ENCODE results near the gene BBOX1. TPM values are rescaled to one million over a fixed set of nuclear protein-coding genes. Genes with fewer than 3 reads are reported as not detected.

Gene BBOX1
- total RNA-seq, 1 donor from 2014 or later = 0.90 TPM

DNA sequence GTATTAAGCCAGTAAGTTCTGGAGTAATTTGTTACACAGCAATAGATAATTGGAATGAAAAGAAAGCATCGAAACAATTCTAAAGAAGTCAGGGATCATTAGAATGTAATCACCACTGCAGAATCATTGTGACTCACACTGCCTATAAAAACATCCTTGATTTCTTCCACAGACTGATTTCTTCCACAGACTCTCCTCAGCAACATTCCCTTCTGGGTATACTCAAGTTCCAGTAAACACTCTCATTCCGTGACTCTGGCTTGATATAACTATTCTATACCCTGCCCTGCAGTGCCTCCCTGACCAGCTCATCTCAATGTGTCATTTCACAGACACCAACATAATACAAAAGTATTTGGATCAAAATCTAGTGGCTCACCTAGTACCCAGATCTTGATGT lies 120.5 kb downstream of the BBOX1 start:
- no peak overlapping the region for H3K4me3 Mint-ChIP-seq (ENCODE audit: unreplicated experiment)
- H3K4me1 Mint-ChIP-seq (ENCODE audit: low read depth) = peaks cover 26% of the 10 kb centered on the region
- no peaks in the 10 kb centered on the region for H3K27me3 Mint-ChIP-seq (ENCODE audit: low read depth)
- TF ChIP-seq, protein P1, sequence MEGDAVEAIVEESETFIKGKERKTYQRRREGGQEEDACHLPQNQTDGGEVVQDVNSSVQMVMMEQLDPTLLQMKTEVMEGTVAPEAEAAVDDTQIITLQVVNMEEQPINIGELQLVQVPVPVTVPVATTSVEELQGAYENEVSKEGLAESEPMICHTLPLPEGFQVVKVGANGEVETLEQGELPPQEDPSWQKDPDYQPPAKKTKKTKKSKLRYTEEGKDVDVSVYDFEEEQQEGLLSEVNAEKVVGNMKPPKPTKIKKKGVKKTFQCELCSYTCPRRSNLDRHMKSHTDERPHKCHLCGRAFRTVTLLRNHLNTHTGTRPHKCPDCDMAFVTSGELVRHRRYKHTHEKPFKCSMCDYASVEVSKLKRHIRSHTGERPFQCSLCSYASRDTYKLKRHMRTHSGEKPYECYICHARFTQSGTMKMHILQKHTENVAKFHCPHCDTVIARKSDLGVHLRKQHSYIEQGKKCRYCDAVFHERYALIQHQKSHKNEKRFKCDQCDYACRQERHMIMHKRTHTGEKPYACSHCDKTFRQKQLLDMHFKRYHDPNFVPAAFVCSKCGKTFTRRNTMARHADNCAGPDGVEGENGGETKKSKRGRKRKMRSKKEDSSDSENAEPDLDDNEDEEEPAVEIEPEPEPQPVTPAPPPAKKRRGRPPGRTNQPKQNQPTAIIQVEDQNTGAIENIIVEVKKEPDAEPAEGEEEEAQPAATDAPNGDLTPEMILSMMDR (IDR thresholded peaks at IDR 0.05) = no peak
- DNase-seq (ENCODE audit: low spot score) = no peak
- peaks cover 3% of the 10 kb centered on the region for H3K36me3 Mint-ChIP-seq (ENCODE audit: low read depth)
- peak overlapping the region; percentile 82 for H3K27ac Mint-ChIP-seq (ENCODE audit: unreplicated experiment)
- H3K9me3 Mint-ChIP-seq (ENCODE audit: low read depth) = peaks cover 7% of the 10 kb centered on the region

DNA sequence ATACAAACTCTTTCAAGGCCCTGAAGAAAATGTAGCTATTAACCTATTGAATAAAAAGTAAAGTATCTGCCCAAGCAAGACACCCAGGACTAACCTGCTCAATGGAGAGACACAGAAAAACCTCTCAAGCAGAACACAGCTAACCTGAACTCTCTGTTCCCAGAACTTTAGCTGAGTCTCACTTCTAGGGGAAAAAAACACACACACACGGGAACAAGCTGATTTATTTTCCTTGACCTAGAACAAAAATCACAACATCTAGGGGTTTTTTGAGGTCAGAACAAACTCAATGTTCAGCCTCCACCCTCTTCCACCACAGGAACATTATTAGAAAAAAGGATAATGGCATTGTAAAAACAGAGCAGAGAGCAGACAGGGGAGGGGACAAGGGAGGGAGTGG lies 121.6 kb downstream of the BBOX1 start:
- DNase-seq (ENCODE audit: low spot score) = no peak
- H3K4me1 Mint-ChIP-seq (ENCODE audit: low read depth) = peaks cover 26% of the 10 kb centered on the region
- TF ChIP-seq, protein P1 (IDR thresholded peaks at IDR 0.05) = no peak
- no peaks in the 10 kb centered on the region for H3K27me3 Mint-ChIP-seq (ENCODE audit: low read depth)
- H3K9me3 Mint-ChIP-seq (ENCODE audit: low read depth) = peaks cover 7% of the 10 kb centered on the region
- H3K4me3 Mint-ChIP-seq (ENCODE audit: unreplicated experiment) = no peak overlapping the region
- H3K36me3 Mint-ChIP-seq (ENCODE audit: low read depth) = no peaks in the 10 kb centered on the region
- no peak overlapping the region for H3K27ac Mint-ChIP-seq (ENCODE audit: unreplicated experiment)

DNA sequence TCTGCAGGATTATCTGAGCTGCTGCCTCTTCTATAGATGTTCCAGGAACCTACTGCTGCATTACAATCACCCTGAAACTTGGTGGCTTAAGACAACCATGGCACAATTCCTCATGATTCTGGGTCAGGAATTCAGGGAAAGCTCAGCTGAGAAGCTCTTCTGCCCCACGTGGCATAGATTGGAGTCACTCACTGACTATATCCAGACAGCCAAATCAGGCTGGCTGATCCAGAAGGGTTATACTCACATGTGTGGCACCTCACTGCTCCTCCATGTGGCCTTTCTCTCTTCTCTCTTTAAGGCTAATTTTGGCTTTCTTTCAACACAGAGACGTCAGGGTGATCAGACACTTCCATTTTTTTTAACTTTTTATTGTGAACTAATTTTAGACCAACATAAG lies 125.5 kb downstream of the BBOX1 start:
- Mint-ChIP-seq H3K4me1 (ENCODE audit: low read depth) (peaks cover 8% of the 10 kb centered on the region), H3K4me3 (ENCODE audit: unreplicated experiment) (no peak overlapping the region), H3K27ac (ENCODE audit: unreplicated experiment) (no peak overlapping the region), H3K36me3 (ENCODE audit: low read depth) (no peaks in the 10 kb centered on the region), H3K9me3 (ENCODE audit: low read depth) (peaks cover 5% of the 10 kb centered on the region), H3K27me3 (ENCODE audit: low read depth) (no peaks in the 10 kb centered on the region)
- DNase-seq (ENCODE audit: low spot score) = no peak
- TF ChIP-seq, protein P1 (IDR thresholded peaks at IDR 0.05) = no peak

DNA sequence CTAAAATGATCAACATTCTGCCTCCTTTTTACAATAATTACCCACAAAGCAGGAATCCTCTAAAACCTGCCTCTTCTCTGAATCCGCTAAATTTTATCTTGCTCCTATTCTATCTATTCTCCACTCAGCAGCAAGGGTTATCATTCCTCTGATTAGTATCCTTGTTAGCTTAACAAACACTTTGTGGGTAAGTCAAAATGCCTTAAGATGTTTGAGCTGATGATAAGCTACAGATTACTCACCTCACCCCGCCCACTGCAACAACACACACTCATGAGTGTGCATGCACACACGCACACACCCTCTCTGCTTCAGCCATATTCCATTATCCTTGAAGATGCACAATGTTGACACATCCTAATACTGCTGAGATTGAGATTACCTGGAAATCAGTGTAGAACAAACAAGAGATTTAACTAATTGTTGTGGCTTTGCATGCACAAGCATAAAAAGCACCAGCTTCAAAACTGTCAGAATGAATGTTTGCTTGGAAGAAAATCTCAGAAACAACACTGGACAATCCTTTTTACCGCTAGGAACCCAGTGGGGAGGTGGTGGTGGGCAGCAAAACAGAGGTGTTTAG lies 130.9 kb downstream of the BBOX1 start:
- no peak overlapping the region for H3K4me3 Mint-ChIP-seq (ENCODE audit: unreplicated experiment)
- peaks cover 3% of the 10 kb centered on the region for H3K9me3 Mint-ChIP-seq (ENCODE audit: low read depth)
- no peak overlapping the region for H3K27ac Mint-ChIP-seq (ENCODE audit: unreplicated experiment)
- DNase-seq (ENCODE audit: low spot score) = no peak
- TF ChIP-seq, protein P1 (IDR thresholded peaks at IDR 0.05) = no peak
- no peaks in the 10 kb centered on the region for H3K36me3 Mint-ChIP-seq (ENCODE audit: low read depth)
- H3K4me1 Mint-ChIP-seq (ENCODE audit: low read depth) = no peaks in the 10 kb centered on the region
- H3K27me3 Mint-ChIP-seq (ENCODE audit: low read depth) = no peaks in the 10 kb centered on the region

DNA sequence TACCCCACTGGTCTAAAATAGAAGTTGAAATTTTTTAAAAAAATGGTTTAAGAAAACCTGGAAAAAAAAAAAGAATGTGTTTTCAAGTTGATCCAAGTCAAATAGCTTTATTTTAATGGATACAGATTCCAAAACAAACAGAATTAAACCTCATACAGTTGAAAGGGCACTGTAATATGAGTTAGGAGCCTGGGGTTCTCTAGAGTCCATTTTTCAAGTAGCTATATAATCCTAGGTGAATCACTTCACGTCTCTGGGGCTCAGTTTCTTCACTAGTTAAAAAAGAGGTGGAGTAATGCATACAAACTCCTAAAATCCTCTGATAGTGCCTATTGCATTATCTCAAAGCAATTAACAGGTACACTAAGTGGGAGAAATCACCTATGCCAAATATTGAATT lies 132.9 kb downstream of the BBOX1 start:
- peaks cover 3% of the 10 kb centered on the region for H3K9me3 Mint-ChIP-seq (ENCODE audit: low read depth)
- no peak overlapping the region for H3K4me3 Mint-ChIP-seq (ENCODE audit: unreplicated experiment)
- H3K4me1 Mint-ChIP-seq (ENCODE audit: low read depth) = no peaks in the 10 kb centered on the region
- no peak for DNase-seq (ENCODE audit: low spot score)
- no peaks in the 10 kb centered on the region for H3K27me3 Mint-ChIP-seq (ENCODE audit: low read depth)
- TF ChIP-seq, protein P1 (IDR thresholded peaks at IDR 0.05) = no peak
- H3K36me3 Mint-ChIP-seq (ENCODE audit: low read depth) = no peaks in the 10 kb centered on the region
- no peak overlapping the region for H3K27ac Mint-ChIP-seq (ENCODE audit: unreplicated experiment)

All from chondrocyte (in vitro differentiated cells).